Fibroblast of gingiva (primary cell): ENCODE measurements around the gene ESPNL.

Source experiments
- DNase-seq: peaks from one replicate; pipeline ENCODE4 v3.0.0-alpha.2; 2011; ENCODE audit warnings: low read depth

Gene ESPNL

DNA sequence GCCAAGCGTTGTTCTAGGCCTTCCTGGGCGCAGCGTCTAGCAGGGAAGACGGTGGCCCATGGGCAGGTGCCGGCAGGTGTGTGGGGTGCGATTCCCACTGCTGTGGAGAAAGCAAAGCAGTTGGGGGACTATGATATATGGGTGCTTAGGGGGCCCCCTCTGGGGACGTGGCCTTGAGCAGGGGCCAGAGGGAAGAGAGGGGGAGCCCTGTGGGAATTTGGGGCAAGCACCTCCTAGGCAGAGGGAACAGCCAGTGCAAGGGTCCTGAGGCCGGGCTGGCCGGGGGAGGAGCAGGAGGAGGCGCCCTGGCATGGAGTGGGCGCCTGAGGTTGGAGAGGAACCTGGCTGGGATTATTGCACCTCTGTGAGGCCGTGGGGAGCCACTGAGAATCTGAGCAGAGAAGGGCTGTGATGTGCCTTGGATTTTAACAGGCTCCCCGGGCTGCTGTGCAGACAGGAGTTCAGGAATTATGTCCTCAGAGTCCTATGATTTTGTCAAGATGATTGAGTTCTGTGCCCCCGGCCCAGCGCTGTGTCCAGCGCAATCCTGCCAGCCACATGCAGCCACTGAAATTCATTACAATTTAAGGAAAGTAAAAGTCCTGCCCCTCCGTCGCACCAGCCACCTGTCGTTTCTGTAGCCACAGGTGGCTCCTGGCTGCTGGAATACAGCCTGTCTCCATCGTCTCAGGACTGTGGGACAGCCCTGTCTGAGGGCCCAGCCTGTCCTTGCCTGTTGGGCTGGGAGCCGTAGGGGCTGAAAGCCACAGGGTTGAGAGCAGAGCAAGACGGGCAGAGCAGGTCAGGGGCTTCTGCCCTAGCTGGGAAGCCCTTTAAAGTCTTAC is 29.2 kb downstream of the ESPNL start:
- no peak for DNase-seq

DNA sequence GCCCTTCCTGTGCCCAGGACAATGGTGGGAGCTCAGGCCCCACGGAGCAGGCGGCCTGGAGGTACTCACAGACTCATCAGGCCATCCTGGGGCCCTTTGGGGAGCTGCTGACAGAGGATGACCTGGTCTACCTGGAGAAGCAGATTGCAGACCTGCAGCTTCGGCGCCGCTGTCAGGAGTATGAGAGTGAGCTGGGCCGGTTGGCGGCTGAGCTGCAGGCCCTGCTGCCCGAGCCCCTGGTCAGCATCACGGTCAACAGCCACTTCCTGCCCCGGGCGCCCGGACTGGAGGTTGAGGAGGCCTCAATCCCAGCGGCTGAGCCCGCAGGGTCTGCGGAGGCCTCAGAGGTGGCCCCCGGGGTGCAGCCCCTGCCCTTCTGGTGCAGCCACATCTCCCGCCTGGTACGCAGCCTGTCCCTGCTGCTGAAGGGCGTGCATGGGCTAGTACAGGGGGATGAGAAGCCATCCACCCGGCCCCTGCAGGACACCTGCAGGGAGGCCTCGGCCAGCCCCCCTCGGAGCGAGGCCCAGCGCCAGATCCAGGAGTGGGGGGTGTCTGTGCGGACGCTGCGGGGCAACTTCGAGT is 30.1 kb downstream of the ESPNL start:
- DNase-seq = no peak

DNA sequence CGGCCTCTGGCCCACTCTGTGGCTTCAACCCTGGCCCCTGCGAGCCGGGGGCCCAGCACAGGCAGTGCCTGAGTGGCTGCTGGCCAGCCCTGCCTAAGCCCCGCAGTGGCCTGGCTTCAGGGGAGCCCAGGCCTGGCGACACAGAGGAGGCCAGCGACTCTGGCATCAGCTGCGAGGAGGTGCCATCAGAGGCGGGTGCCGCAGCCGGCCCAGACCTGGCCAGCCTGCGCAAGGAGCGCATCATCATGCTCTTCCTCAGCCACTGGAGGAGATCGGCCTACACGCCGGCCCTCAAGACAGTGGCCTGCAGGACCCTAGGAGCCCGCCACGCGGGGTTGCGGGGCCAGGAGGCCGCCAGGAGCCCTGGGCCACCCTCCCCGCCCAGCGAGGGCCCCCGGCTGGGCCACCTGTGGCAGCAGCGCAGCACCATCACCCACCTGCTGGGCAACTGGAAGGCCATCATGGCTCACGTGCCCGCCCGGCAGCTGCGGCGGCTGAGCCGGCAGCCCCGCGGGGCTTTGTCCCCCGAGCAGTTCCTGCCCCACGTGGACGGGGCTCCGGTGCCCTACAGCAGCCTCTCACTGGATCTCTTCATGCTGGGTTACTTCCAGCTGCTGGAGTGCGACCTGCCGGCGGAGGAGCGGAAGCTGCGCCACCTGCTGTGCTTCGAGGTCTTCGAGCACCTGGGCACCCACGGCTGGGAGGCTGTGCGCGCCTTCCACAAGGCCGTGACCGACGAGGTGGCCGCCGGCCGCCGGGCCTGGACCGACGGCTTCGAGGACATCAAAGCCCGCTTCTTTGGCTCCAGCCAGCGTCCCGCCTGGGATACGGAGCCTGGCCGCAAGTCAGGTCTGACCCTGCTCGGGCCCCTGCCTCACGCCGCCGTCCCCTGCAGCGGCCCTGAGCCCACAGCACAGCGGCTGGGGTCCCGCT is 30.8 kb downstream of the ESPNL start:
- DNase-seq = no peak

DNA sequence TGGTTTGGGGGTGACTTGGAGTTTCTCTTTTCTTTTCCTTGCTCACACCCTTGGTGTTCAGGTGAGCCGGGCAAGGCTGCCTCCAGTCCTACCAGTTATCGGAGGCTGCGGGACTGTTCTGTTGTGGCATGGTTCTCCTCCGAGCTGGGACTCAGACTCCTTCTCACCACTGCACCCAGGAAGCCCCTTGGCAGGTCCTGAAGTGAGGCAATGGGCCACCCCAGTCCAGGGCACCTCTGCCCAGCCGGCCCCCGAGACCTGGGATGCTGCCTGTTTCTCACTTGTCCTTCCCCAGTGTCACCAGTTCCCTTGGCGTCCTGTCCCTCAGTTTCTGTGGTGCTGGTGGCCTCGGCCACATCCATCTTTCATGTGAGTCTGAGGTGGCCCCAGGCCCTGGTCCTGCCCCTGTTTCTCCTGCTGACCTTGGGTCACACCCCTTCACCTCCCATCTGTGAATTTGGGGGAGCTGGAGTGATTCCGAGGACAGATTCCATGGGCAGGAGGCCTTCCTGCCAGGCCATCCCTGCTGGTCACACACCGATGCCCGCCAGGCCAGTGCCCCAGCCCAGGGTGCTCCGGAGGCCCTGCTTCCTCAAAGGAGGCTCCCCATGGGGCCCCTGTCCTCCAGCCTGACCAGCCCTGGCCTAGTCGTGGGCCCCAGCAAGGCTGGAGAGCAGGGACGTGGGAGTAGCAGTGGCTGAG is 31.8 kb downstream of the ESPNL start:
- no peak for DNase-seq

DNA sequence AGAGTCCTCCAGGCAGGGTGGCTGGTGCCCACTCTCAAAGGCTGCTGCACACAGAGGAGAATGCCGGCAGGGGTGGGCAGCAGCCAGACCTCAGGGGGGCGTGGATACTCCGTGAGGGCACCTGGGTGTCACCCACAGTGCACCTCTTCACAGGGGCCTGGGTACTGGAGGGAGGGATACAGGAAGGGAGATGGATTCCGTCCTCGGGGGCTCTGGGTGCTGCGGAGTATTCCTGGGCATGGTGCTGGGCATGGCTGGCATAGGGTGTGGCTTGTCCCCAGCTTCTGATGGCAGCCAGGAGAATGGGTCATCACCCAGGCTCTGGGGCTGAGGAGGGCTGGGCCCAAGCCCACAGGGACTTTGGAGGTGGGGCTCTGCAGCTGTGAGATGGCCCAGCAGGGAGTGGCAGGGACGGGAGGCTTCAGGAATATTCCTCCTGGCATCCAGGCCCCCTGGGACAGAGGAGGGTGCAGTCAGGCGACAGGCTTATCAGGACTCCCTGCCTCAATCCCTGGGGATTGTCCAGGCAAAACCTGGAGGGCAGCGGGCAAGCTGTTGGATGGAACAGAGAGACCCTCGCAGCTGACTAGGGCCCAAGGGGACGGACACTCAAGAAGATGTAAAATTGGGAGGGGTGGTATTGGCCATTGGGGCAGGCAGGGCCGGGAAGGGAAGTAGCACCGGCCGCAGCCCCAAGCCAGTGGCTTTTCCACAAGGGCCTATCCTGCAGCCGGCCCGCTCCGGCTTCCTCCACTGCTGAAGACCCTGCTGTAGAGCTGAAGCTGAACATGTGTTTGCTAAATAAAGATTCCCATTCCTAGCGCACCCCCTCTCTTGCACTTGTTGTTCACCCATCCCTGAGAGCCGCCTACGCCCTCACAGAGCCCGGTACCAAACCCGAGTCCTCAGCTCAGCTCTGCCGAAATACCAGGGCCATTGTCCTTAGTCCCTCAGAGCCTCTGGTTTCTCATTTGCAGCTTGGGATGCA is 32.6 kb downstream of the ESPNL start:
- no peak for DNase-seq

DNA sequence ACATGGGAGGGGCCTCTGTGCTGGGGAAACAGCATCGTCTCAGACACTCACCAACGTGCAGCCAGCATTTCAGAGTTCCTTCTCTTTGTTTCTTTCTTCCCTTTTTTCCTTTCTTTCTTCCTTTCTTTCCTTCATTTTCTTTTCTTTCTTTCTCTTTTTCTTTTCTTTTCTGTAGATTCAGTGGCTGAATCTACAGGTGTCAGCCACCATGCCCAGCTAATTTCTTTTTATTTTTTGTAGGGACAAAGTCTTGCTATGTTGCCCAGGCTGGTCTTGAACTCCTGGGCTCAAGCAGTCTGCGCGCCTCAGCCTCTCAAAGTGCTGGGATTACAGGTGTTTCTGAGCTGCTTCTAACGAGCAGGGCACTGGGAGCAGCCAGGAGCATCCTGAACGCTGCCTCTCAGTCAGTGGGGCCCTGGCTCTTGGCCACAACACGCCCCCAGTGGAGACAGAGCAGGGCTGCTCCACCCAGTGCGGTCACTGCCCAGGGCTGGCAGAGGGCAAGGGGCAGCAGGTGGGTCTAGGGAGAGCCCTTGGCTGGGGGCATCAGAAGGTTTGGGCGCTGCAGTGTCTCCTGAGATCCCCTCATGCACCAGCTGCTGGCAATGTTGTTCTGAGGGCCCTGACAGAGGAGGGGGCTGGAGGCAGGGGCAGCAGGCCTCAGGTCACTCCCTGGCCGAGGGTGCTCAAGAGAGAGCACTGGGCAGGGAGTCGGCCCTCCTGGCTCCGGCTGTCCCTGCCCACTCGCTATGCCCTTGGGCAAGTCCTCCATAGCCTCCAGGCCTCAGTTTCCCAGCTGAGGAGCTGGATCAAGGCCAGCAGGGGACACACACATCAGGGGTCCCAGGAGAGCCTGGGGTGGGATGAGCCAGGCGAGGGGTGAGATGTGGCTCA is 33.6 kb downstream of the ESPNL start:
- no peak for DNase-seq

DNA sequence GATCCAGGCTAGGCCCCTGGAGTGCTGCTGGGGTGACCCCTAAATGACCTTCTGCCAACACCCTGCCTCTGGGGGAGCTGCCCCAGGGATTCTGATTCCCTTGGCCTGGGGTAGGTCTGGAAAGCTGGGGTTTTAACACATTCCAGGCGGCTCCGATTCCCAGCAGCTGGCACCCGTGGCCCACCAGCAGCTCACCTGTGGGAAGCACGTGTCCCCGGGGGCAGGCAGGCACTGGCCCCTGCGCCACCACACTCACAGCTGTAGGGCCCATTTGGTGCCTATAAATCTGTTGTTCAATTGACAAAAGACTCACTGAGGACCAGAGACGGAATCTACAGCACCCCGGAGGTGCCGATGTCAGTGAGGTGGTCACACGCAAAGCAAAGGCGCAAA is 34.2 kb downstream of the ESPNL start:
- DNase-seq = no peak

DNA sequence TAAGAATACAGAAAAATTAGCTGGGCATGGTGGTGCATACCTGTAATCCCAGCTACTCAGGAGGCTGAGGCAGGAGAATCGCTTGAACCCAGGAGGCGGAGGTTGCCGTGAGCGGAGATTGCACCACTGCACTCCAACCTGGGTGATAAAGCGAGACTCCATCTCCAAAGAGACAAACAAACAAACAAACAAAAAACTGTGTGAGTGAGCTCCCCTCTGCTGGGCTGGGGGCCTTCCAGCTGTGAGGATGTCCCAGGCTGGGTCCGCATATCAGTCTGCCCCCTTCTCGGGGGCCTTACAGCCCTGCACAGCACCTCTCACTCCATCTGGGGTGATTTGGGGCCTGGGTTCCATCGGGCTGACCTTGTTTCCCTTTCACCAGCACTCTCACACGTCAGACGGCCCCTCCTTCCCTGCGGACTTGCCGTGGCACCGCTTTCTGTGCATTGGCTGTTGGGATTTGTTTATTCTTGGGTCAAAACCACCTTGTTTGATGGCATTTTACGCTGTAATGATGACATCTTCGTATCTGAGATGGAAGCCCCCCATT is 35.5 kb downstream of the ESPNL start:
- DNase-seq = no peak

DNA sequence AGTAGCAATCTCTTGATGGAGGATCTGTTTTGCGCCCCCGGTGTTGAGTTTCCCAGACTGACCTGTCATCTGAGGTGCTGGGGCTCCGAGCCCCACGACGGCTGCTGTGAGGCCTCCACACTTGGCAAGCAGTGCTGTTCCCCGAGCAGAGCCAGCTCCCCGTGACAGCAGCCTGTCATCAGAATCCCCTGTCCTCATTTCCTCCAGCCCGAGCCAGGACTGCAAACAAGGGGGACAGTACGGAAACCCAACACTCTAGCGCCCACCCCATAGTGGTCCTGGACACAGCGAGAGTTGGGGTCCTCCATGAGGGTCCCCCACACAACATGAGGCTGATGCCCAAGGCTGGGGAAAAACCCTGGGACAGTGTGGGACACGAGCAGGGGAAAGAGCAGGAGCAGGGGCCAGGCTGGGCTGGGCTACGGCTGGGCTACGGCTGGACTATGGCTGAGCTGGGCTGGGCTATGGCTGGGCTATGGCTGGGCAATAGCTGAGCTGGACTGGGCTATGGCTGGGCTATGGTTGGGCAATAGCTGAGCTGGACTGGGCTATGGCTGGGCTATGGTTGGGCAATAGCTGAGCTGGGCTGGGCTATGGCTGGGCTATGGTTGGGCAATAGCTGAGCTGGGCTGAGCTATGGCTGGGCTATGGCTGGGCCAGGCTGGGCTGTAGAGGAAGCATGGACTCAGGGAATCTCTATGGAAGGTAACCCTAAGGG is 36.8 kb downstream of the ESPNL start:
- DNase-seq = peak; percentile 85

DNA sequence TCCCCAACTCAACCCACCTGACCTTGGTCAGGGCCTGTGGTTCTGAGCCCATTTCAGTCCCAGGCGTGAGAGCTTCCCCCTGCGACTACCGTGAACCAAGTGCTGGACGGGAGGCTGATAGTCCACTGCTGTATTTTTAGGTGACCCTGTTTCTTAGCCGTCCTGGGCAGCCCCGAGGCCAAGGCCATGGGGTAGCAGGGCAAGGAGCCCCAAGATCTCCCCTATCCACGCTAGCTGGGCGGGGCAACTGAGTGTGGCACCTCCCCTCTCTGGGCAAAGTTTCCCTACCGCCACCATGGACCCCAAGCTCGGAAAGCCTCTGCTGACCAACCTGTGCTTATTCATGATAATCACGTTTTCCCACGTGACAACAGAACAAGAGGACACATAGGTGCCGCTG is 37.7 kb downstream of the ESPNL start:
- DNase-seq = no peak

DNA sequence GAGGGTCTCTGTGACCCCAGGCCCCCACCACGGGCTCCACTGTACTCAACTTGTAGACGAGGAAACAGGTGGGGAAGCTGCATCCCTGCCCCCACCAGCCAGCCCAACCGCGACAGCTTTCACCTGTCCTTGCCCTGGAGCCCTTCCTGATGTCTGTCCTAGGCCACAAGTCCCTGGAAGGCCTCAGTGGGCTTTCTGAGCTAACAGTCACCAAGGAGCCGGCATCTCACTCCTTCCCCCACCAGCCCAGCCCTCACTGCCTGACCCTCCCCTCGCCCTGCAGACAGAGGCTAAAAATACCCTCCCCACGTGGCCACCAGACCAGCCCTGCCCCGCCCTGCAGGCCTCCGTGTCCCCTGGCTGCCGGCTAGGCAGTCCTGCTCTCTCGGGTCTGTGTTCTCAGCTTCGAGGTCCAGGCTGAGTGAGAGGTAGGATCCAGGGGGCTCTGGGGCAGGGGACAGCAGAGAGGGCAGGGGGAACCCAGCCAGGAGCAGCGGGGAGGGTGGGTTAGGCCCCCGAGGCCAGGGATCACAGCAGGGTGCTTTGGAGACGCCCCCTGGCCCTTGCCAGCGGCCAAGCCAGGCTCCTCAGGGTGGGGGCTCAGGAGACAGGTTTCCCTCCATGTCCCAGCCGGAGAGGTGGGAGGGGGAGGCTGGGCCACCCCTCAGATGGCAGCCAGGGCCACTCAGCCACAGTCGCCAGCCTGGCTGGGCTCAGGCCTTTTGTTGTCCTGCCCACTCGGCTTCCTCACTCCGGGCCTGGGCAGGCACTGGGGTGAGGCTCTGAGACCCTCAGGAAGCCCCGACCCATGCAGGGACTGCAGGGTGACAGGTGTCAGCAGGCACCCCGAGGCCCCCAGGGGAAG is 38.4 kb downstream of the ESPNL start, which contains the start of gene KLHL30:
TSS of gene KLHL30 (plus strand) at position 338 of the 865 bp plus-strand sequence. CDS start 2,087 bp downstream, outside the sequence.
- no peak for DNase-seq

DNA sequence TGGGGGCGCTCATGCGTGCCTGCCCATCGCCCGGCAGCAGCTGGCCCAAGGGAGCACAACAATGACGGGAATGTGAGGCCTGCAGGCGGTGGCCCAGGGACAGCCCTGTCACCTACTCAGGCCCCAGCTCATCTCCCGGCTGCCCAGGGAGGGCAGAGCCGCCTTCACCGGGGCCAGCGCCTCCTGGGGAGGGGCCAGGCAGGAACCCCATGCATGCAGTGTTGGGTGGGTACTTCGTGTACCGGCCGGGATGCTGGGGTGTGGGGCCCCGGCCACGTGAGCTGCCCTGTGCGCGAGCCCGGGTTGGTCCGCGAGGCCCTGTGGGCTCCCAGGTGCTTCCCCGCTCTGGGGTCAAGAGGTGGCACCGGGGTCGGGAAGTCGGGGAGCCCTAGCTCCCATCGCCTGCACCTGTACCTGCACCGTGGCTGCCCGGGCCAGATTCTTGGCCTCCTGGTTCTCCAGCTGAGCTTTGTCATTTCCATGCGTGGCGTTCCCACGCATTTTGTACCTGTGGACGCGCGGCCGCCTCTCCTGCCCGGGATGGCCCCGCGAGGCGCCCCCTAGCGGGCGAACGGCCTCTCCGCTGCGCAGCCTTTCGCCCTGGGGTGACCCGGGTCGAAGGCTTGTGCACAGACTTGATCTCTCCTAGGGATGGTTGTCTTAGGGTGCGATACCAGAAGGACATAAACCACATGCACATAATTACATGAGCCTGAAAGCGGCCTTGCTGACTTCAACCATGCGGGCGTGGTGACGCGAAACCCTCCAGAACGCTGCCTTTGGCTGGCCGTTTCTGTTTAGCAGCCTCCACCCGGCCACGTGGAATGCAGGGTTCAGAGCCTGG is 39.3 kb downstream of the ESPNL start:
- DNase-seq = no peak

DNA sequence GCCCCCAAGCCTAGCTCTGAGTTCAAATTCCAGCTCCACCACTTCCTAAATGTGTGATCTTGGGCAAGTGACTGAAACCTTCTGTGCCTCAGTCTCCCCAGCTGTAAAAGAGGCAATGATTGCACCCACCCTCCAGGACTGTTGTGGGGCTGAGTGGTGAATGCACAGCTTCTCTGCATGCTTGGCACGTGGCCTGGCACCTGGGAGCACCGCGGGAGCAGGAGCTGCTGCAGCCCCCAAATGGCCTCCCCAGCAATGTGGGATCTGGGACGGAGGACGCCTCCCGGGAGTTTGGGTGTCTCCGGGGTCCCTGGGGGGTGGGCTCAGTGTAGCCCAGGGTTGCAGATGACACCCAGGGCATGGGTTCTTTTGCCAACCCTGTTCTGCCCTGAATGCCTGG is 39.9 kb downstream of the ESPNL start:
- no peak for DNase-seq

DNA sequence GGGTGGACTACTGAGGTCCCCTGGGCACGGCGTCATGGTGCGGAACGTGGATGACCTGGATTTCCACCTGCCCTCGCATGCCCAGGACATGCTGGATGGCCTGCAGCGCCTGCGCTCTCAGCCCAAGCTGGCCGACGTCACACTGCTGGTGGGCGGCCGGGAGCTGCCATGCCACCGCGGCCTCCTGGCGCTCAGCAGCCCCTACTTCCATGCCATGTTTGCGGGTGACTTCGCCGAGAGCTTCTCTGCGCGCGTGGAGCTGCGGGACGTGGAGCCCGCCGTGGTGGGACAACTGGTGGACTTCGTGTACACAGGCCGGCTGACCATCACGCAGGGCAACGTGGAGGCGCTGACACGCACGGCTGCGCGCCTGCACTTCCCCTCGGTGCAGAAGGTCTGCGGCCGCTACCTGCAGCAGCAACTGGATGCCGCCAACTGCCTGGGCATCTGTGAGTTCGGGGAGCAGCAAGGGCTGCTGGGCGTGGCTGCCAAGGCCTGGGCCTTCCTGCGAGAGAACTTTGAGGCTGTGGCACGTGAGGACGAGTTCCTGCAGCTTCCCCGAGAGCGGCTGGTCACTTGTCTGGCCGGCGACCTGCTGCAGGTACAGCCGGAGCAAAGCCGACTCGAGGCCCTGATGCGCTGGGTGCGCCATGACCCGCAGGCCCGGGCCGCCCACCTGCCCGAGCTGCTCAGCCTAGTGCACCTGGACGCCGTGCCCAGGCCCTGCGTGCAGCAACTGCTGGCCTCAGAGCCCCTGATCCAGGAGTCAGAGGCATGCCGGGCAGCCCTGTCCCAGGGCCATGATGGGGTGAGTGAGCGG is 40.8 kb downstream of the ESPNL start:
- DNase-seq = no peak

DNA sequence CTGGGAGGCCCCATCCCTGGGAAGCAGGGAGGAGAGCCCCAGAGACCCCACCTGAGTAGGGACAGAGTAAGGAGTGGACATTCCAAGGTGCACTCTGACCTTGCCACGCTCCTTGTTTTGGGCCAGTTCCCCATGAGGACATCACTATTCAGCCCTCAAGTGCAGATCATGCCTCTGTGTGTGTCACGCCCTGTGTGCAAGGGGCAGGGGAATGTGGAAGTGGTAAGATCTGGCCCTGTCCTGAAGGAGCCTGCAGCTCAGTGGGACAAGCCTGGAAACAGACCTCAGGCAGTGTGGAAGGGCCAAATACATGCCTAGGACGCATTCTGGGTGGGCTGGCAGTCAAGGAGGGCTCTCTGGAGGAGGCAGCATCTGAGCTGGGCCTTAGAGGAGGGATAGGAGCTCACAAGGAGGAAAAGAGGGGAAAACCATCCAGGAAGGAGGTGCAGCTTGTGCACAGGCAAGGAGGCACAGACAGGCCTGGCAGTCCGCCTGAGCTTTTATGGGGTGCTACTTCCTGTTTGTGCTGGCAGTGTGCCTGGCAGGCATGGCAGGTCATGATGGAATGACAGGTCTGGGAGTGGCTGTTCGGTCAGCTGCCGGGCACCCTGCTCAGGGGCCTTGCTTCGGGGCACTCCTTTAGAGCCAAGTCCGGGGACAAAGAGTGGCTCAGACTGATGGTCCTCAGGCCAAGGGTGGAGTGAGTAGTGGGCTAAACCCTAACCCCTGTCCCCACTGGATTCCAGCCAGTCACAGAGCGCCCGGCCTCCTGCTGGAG is 41.6 kb downstream of the ESPNL start:
- DNase-seq = no peak
